CD4-positive, alpha-beta T cell treated with Interleukin-15 for 4 hours (primary cell): Measurements from ENCODE around the gene FASTKD1.
"Not testable (repeated sequence)": the region's sequence is repeated elsewhere in the genome, so short reads cannot be mapped to it uniquely, and the experiment has no call there.

Experiments used
- DNase-seq: peaks from one replicate; pipeline ENCODE4 v3.0.0-alpha.2; 2020; ENCODE audit warnings: low spot score

The FASTKD1 gene, protein sequence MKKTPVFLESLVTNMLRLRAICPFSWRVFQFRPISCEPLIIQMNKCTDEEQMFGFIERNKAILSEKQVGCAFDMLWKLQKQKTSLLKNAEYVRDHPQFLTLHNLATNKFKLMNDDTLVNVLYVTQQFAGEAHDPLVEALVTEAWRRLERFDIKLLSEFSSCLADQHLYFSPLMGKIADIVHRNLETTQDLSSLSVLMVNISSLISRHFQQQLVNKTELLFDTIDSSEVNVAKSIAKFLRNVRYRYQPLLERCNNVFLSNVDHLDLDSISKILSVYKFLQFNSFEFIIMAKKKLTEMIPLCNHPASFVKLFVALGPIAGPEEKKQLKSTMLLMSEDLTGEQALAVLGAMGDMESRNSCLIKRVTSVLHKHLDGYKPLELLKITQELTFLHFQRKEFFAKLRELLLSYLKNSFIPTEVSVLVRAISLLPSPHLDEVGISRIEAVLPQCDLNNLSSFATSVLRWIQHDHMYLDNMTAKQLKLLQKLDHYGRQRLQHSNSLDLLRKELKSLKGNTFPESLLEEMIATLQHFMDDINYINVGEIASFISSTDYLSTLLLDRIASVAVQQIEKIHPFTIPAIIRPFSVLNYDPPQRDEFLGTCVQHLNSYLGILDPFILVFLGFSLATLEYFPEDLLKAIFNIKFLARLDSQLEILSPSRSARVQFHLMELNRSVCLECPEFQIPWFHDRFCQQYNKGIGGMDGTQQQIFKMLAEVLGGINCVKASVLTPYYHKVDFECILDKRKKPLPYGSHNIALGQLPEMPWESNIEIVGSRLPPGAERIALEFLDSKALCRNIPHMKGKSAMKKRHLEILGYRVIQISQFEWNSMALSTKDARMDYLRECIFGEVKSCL

DNA sequence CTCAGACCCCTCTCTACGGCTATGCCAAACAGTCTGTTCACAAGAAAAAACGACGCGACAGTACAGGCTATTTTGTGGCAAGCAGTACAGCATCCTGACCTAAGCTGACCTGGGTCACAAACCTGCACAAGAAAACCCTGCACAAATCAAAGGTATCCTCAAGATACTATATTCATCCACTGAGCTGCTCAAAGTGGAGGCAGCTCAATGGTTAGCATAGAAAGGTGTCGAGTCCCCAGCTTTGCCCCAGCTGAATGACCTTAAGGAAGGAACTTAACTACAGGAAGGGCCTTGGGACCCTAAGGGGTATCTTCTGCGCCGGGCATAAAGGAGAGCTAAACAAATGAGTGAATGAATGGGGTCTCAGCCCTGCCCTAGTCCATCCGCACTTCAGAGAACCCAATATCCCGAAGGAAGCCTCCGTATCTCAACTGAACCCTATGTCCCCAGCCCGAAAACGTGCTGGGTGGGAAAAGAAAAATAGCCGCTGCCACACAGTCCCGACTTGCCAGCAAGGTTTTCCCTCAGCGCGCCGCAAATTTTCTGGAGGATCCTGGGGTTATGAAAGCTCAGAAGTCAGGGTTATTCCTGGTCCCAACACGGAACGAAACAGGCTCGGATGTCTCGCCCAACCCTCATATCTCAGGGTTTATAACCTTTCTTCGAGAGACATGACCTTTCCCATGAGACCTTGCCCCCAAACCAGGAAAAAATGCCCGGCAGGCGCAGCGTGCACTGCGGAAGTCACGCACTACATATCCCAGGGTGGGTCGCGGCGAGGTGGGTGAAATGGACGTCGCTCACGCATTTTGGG, at the start of gene FASTKD1:
FASTKD1 (minus strand) TSS at position 706 of the 814 bp plus-strand sequence. CDS start 1,836 bp downstream, outside the sequence.
- peak; percentile 89 for DNase-seq

DNA sequence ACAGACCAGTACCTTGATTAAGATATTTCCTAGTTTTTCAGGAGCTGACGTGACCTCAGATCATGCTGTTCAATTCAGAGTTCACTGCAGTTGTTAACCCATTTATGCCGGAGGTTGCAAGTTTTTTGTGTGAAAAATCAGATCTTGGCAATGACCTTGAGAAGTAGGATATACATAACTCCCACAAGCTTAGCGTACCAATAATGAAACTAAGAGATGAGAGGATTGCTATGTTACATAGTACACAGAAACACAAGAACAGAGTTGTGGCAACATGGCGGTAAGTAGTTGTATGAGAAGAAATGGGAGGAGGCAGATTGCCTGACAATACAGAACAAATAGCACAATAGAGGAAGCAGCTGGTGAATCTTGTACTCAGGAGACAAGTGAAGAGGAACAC, 49.6 kb upstream of the FASTKD1 start:
- DNase-seq = no peak

DNA sequence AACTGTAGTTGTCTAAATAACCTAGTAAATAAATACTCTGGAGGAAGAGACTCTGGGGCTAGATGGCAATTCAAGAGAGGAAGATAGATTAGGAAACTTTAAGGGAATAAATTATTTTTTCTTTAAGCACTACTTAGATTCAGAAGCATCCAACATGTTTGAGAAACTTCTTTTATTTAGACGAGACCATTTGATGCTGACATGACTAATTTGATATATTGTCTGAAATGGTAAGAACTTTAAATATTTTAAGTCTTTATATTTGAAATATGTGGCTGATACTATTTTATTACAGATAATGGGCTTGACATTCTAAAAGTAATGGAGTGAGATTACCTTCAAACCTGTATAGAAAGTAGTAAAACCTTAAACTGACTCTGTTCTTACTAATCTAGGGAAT, 46.8 kb upstream of the FASTKD1 start:
- DNase-seq = no peak

DNA sequence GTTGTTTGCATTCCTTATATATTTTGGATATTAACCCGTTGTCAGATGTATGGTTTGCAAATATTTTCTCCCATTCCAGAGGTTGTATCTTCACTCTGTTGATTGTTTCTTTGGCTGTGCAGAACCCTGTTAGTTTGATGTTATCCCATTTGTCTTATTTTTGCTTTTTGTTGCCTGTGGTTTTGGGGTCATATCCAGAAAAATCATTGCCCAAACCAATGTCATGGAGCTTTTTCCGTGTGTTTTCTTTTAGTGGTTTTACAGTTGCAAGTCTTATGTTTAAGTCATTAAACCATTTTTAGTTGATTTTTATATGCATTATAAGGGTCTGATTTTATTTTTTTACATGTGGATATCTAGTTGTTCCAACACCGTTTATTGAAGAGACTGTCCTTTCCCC, 46.3 kb upstream of the FASTKD1 start:
- no peak for DNase-seq

DNA sequence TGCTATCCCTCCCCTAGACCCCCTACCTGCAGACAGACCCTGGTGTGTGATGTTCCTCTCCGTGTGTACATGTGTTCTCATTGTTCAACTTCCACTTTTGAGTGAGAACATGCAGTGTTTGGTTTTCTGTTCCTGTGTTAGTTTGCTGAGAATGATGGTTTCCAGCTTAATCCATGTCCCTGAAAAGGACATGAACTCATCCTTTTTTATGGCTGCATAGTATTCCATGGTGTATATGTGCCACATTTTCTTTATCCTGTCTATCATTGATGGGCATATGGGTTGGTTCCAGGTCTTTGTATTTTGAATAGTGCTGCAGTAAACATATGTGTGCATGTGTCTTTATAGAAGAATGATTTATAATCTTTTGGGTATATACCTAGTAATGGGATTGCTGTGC, 42.3 kb upstream of the FASTKD1 start:
- not testable (repeated sequence) for DNase-seq

DNA sequence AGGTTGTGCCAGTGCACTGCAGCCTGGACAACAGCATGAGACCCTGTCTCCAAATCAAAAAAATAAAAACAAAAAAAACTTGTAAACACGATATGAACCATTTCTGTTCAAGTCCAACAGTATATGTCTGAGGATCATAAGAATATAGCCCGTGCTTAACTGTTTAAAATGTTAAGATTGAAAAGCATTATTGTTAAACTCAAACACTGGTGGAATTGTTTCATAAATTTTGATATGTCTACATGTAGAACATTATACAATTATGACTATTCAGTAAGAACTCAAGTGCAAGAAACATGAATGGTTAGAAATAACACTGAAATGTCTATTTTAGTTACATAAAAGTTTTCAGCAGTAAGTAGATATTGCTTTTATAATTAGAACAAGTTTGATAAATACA, 40.2 kb upstream of the FASTKD1 start:
- no peak for DNase-seq

DNA sequence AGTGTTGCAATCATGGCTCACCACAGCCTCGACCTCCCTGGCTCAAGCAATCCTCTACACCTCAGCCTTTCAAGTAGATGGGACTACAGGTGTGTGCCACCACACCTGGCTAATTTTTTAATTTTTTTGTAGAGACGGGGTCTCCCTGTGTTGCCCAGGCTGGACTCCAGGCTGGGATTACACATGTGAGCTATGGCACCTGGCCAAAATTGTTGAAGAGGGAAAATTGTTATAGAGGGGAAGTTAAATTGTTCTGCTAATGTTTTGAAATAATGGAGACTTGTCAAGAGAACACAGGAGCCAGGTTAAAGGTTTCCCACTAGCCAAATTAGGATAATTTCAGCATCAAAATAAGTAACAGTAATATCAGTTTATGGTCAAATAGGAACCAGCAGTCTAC, 35.6 kb upstream of the FASTKD1 start:
- DNase-seq = no peak

DNA sequence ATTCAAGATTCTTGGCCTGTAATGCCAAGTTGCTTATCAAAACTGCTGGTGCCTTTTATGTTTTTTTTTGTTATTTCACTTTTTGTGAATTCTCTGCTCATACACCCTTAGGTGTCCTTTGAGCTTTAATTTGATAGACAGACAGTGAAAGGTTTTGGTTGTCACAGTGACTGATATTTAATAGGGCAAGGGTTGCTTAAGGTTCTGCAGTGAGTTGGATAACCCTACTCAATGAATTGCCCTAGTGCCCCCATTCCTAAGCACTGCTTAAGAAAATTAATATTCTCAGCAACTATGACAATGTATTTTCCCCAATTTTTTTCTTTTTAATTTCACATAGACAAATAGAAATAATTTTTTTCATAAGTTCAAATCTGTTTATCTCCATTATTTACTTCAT, 25.9 kb upstream of the FASTKD1 start:
- no peak for DNase-seq

DNA sequence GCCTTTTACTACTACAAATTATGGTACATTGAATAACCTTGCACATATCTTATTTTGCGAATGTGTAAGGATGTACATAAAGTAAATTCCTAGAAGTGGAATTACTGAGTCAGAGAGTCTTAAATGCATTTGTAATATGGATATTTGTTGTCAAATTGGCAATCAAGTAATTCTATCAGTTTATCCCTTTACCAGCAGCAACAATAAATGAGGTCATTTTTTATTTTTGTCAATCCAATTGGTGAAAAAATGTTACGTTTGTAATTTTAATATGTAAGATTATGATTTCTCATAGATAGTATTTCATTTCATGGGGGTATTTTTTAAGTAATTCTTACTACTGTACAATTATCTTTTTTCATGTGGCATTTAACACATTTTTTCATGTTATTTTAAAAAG, 25.3 kb upstream of the FASTKD1 start:
- no peak for DNase-seq

DNA sequence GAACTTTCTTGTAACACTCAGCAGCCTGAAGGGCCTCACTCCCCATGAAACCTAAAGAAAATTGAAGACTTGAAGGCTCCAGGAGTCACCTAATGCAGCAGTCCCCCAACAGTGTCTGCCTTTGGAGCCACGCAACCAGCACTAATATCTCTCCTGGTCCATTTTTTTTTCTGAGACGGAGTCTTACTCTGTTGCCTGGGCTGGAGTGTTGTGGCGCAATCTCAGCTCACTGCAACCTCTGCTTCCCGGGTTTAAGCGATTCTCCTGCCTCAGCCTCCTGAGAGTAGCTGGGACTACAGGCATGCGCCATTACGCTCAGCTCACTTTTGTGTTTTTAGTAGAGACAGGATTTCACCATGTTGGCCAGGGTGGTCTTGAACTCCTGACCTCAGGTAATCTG, 22.9 kb upstream of the FASTKD1 start:
- not testable (repeated sequence) for DNase-seq

DNA sequence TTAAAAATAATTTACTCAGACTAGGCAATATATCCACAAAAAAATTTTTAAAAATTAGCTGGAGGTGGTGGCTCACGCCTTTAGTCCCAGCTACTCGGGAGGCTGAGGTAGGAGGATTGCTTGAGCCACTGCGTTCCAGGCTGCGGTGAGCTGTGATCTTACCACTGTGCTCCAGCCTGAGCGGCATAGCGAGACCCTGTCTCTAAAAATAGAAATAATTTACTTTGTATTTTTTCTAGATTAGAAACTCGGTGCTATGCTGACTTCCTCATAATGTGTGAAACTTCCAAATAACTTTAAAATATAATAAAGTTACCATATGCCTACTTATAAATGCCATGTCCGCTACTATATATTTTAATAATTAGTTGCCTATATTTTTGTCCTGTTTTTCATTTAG, 17.1 kb upstream of the FASTKD1 start:
- no peak for DNase-seq

DNA sequence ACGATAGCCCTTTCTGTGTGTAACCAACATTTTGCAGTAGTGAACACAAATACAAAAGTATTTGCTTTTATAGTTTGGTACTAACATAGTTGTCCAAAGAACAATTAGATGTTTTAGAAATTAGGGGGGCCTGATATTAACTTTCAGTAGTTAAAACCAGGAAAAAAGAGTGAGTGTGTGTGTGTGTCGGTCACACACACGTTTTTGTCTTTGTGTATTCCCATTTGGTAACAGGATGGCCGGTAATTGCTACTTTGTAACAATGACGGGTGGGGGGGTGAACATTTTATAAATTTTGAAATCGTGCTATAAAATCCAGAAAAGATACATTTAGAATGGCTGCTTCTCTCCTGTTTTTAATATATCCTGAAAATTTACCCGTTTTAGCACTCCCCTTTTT, 12.0 kb upstream of the FASTKD1 start:
- no peak for DNase-seq

DNA sequence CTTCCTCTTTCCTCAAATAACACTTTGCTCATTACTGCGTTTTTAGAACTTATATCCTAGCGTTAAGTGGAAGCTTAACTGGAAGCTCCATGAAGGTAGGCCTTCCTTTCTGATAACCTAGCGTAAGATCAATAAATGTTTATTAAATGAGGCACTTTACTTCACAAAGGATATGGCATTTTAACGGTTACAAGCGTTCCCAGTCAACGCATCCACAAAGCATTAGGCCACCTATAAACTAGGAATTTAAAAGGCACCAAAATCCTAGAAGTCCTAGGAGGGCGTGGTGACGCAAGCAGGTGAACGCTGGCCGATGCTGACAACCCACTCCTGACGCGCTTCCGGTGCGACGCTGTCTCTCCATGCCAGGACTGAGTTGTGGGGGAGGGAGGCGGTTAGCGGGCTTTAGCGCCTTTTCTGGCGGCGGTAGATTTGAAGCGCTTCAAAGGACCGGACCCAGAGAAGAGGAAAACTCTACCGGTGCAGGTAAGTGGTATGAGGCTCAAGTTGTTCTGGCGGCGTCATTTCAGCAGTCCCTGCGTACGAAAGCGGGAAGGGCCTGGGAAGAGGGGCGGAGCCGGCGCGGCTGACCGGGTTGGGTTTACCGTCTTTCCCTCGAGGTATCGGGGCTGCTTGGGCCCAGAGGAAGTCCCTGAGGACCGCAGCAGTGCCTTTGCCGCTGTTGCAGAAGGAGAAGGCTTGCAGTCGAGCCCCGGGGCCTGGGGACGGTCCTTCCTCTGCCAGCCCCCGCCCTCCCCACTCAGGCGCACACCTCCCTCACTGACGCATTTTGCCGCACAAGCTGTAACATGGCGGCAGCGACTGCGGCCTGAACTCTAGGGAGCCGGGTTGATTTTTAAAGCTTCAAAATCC, 10.6 kb upstream of the FASTKD1 start, which contains the start of gene PPIG:
PPIG (plus strand) TSS at position 347 of the 873 bp plus-strand sequence. CDS start 19,691 bp downstream, outside the sequence.
- DNase-seq = peak; percentile 83

DNA sequence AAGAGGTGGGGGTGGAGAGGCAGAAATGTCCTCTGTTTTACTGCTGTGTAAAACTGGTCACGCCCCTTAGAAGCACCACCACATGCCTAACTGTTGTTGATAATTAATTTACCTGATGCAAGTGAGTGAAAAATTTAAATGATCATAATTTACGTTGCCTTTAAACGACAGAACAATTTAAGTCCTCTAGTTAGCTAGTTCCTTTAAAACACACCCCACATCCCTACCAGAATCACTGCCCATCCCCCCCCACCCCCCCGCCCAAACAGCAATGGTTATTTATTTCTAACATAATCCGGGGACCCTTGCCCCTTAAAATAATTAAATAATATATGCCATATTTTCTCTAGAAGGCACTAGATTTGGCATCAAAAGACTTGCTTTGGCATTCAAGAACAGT, 9.9 kb upstream of the FASTKD1 start:
- DNase-seq = no peak

DNA sequence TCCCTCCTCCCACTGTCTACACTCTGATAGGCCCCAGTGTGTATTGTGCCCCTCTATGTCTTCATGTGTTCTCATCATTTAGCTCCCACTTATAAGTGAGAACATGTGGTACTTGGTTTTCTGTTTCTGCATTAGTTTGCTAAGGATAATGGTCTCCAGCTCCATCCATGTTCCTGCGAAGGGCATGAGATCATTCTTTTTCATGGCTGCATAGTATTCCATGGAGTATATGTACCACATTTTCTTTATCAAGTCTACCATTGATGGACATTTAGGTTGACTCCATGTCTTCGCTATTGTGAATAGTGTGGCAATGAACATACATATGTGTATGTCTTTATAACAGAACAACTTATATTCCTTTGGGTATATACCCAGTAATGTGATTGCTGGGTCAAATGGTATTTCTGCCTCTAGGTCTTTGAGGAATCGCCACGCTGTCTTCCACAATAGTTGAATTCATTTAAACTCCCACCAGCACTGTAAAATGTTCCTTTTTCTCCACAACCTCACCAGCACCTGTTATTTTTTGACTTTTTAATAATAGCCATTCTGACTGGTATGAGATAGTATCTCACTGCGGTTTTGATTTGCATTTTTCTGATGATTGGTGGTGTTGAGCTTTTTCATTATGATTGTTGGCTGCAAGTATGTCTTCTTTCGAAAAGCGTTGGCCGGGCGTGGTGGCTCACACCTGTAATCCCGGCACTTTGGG, 9.0 kb upstream of the FASTKD1 start:
- DNase-seq = not testable (repeated sequence)

DNA sequence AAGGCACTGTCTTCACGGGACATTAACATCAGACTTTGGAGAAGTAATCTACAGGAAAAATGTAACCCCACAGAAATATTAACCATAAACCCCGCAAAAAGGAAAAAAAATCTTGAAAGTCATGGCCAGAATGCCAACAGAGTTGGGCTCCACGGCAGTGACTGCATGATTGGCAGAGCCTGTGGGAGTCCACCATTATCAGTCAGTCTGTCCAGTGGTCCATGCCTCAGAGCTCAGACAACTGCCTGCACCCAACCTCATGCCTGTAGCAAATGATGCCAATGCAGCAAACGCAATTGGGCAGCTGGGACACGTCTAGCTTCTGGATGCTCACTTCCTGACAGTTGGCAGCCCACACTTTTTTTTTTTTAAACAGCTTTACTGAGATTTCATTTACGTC, 5.4 kb upstream of the FASTKD1 start:
- DNase-seq = no peak

DNA sequence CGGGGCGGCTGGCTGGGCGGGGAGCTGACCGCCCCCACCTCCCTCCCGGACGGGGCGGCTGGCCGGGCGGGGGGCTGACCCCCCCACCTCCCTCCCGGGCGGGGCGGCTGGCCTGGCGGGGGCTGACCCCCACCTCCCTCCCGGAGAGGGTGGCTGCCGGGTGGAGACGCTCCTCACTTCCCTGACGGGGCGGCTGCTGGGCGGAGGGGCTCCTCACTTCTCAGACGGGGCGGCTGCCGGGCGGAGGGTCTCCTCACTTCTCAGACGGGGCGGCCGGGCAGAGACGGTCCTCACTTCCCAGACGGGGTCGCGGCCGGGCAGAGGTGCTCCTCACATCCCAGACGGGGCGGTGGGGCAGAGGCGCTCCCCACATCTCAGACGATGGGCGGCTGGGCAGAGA, 1.6 kb upstream of the FASTKD1 start:
- DNase-seq = not testable (repeated sequence)

DNA sequence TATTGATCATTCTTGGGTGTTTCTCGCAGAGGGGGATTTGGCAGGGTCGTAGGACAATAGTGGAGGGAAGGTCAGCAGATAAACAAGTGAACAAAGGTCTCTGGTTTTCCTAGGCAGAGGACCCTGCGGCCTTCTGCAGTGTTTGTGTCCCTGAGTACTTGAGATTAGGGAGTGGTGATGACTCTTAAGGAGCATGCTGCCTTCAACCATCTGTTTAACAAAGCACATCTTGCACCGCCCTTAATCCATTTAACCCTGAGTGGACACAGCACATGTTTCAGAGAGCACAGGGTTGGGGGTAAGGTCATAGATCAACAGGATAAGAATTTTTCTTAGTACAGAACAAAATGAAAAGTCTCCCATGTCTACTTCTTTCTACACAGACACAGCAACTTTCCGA, 874 bp upstream of the FASTKD1 start:
- DNase-seq = not testable (repeated sequence)

DNA sequence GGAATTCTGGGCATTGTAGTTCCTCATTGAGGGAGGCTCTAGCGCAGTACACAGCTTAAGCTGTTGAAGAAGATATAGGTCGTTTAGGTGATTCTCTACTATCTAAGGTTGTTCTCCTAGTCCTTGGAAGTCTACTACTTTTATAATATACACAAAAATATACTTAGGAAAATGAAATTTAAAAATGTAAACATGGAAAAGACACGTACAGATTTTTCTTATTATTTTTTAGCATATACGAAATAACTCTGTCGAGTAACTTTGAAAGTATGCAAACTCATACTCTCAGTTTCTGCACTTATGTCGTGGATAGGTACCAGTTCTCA, 272 bp upstream of the FASTKD1 start:
- no peak for DNase-seq

DNA sequence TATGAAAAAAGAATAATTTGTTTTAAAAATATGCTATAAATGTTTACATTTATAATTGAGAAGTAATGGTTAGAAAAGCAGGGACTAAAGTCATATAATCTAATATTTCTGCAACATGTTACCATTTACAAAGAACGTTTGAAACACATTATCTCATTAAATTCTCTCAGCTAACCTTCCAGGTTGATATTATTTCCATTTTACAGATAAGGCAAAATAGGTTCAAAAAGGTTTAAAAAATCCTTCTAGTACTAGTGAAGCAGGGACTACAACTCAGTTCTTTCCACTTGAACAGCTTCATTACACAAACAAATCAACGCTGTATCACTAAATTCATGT, 875 bp downstream of the FASTKD1 start:
- DNase-seq = no peak

DNA sequence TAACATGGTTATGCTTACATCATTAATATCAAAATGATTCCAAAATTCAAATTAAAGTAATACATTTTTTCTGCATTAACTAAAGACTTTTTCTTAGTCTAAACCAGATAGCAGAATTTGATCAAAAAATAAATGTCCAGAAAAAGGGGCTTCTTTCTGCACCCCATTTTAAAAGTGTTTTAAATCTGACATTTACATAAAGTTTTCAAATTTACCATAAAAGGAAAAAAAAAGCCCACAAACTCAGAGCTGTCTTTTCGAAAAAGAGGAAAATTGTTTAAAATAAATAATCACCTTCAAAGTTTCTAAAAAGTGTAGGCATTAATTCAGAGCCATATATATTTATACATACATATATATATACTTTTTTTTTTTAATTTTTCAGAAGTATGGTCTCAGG, 1.5 kb downstream of the FASTKD1 start:
- no peak for DNase-seq
